NCI-H1694 treated with DMSO at 0.1 percent for 48 hours (cell line): ENCODE results near the gene RUSF1.
"Not testable (repeated sequence)": the region's sequence is repeated elsewhere in the genome, so short reads cannot be mapped to it uniquely, and the experiment has no call there.

Experiments used
- DNase-seq: peaks from one replicate; lab custom pipeline; 2025; lab: John Stamatoyannopoulos, UW

Gene RUSF1

DNA sequence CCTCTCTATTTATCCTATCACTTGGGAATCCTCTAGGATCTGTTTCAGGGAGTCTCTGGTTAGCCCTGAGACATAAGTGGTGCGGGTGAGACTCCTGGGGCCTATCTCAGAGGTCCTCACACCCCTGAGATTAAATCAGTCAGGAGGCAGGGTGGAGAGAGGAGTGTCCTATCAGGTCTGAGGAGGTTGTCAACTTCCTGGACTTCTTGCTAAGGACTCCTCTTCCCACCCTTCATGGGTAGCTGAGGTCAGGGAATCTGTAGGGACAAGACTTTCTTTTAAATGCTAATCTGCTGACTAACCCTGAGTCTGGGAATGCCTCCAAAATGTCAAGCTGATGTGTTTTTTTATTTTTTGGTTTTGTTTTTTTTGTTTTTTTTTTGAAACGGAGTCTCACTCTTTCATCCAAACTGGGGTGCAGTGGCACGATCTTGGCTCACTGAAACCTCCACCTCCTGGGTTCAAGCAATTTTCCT lies 55.5 kb downstream of the RUSF1 start:
- no peak for DNase-seq

GRCh38 chr16:31451681-31452351 lies 56.4 kb downstream of the RUSF1 start:
- DNase-seq = peak; percentile 24

DNA sequence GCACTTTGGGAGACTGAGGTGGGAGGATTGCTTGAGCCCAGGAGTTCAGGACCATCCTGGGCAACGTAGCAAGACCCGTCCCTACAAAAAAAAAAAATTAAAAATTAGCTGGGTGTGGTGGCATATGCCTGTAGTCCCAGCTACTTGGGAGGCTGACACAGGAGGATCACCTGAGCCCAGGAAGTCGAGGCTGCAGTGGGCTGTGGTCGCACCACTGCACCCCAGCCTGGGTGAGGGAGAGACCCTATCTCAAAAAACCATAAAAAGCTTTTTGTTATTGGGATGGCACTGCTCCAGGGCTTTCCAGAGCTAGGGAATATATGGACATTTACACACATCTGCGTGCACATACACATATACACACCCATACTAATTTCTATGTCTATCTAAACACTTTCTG lies 57.0 kb downstream of the RUSF1 start:
- no peak for DNase-seq

- DNase-seq = not testable (repeated sequence)
These were observed 62.3 kb downstream of the RUSF1 start for GRCh38 chr16:31445931-31446330.

- DNase-seq = no peak
These were observed 66.2 kb downstream of the RUSF1 start for GRCh38 chr16:31441956-31442355.

DNA sequence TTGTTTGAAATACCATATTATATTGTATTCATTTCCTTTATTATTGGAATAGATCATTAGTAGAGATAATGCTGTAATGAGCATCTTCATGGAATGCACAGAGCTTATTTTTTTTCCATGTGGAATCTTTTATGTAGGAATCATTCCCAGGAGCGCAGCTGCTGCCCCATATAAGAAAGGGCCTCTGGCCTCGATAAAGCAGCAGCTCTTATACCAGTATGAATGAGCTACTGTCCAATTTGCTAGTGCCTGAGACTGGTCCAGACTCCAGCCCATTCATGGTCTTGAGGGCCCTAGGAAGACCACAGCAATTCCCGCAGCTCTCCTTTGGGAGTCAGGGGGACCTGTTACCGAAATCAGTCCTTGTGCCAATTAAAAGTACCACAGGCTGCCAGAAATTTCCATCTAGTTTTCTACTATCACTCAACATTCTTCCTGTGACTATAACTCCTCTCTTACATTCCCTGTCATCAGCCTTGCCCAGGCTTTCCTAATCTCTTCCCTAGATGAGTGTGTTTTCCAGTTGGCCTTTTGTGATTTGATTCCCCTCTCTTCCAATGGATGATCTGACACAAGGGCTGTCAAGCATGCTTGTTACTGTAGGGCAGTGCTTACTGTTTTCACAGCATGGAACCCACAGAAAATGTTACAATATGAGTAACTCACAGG lies 67.5 kb downstream of the RUSF1 start:
- DNase-seq = no peak

DNA sequence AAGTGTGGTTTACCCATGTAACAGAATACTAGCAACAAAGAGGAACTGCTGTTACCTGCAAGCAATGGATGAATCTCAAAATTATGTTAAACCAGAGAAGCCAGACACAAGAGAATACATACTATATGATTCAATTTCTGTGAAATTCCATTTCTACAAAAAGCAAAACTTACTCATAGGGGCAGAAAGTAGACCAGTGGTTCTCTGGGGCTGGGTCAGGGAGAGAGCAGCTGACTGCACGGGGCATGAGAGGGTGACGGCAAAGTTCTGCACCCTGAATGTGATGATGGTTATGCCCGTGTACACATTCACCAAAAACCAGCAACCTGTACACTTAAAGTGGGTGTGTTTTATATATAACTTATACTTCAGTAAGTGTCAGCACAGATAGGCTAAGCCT lies 68.7 kb downstream of the RUSF1 start:
- DNase-seq = no peak
